GM20000 (cell line): Measurements from ENCODE around the gene TGM2.
"Not testable (repeated sequence)": the region's sequence is repeated elsewhere in the genome, so short reads cannot be mapped to it uniquely, and the experiment has no call there.

Experiments used
- DNase-seq: peaks from one replicate; pipeline ENCODE4 v3.0.0; 2012; ENCODE audit warnings: low spot score
- CTCF ChIP-seq: IDR thresholded peaks from 2 replicates; pipeline ENCODE4 v1.5.1; 2012; ENCODE audit warnings: mild to moderate bottlenecking, control low read depth; ENCODE audit errors: extremely low read depth, missing control alignments

The TGM2 gene

GRCh38 chr20:38111366-38112232, 53.5 kb downstream of the TGM2 start:
- TF ChIP-seq CTCF = no peak

GRCh38 chr20:38110525-38111178, 54.4 kb downstream of the TGM2 start:
- DNase-seq = no peak
- no peak for TF ChIP-seq CTCF

More at GRCh38 chr20:38111366-38112232, 53.5 kb downstream of the TGM2 start:
- DNase-seq = no peak

- no peak for TF ChIP-seq CTCF
- no peak for DNase-seq
Observed at GRCh38 chr20:38109591-38110524, 55.2 kb downstream of the TGM2 start.

- DNase-seq = no peak
- no peak for TF ChIP-seq CTCF
Observed at GRCh38 chr20:38108986-38109541, 56.0 kb downstream of the TGM2 start.

GRCh38 chr20:38108438-38108985, 56.6 kb downstream of the TGM2 start:
- TF ChIP-seq CTCF = no peak
- DNase-seq = no peak

- DNase-seq = not testable (repeated sequence)
Observed at GRCh38 chr20:38107916-38108315, 57.2 kb downstream of the TGM2 start.

GRCh38 chr20:38107386-38107785, 57.7 kb downstream of the TGM2 start:
- DNase-seq = not testable (repeated sequence)

GRCh38 chr20:38106461-38106860, 58.6 kb downstream of the TGM2 start:
- TF ChIP-seq CTCF = no peak
- no peak for DNase-seq
